GM12878 (cell line): ENCODE results near the gene MYO1H. TPM values are rescaled to one million over a fixed set of nuclear protein-coding genes. Genes with fewer than 3 reads are reported as not detected.

Source experiments
- ATAC-seq: fragments of 200-7000 bp; cut with Tn5 transposase; 3 replicates; pipeline ENCODE4 v1.9.1; 2020; ENCODE audit warnings: mild to moderate bottlenecking, moderate library complexity
- BruUV-seq: library from RNA; stranded (reverse); fragments of 400-500 nt; replicated peaks from 2 replicates; lab custom pipeline; 2021; lab: Mats Ljungman, UMichigan
- CTCF ChIA-PET: fragments of 300-600 bp; sonication (Branson Sonifier 250); formaldehyde crosslinking; extraction: SDS; loops from one replicate; lab custom pipeline; 2021; ENCODE audit warnings: inconsistent platforms; lab: Yijun Ruan, JAX
- POLR2A ChIA-PET: fragments of 350-600 bp; formaldehyde crosslinking; extraction: SDS; loops from one replicate; lab custom pipeline; 2021; ENCODE audit warnings: inconsistent platforms; lab: Charles Lee
- RAD21 ChIA-PET: fragments of 300-600 bp; sonication (Branson Sonifier 250); formaldehyde crosslinking; loops from one replicate; lab custom pipeline; 2023; ENCODE audit warnings: antibody characterized with exemption; ENCODE audit not compliant: unreplicated experiment; lab: Charles Lee
- SMC1A ChIA-PET: fragments of 300-600 bp; sonication (Branson Sonifier 250); formaldehyde crosslinking; loops from one replicate; lab custom pipeline; 2023; ENCODE audit not compliant: unreplicated experiment, uncharacterized antibody; lab: Charles Lee
- DNase-seq: peaks from one replicate; pipeline ENCODE4 v3.0.0-alpha.2; 2011; ENCODE audit warnings: low read depth, low spot score
- FAIRE-seq: peaks from 3 replicates; lab custom pipeline; 2011; peaks lifted over from hg19 to GRCh38; lab: Jason Lieb, UNC
- H2AFZ ChIP-seq: 2 replicates; pipeline ENCODE4 v1.6.0; 2011; ENCODE audit warnings: low read depth, low read length, control low read depth; ENCODE audit not compliant: control insufficient read depth
- H3K27ac ChIP-seq: 2 replicates; pipeline ENCODE4 v1.5.1; 2011; ENCODE audit warnings: control low read depth; ENCODE audit not compliant: control insufficient read depth, insufficient read depth
- H3K27me3 ChIP-seq, 2 experiments: replicated peaks in 1 of 2; 2 replicates each; pipeline versions ENCODE4 v1.6.0 to v1.6.1; 2011; ENCODE audit warnings: low read length in 1 of 2; ENCODE audit not compliant: control insufficient read depth in 2 of 2, insufficient read depth in 2 of 2
- H3K36me3 ChIP-seq, 2 experiments: 2 replicates each; pipeline ENCODE4 v1.5.1; 2011; ENCODE audit warnings: low read length in 1 of 2; ENCODE audit not compliant: control insufficient read depth in 2 of 2, insufficient read depth in 2 of 2
- H3K4me1 ChIP-seq: 2 replicates; pipeline ENCODE4 v1.6.1; 2011; ENCODE audit warnings: mild to moderate bottlenecking, low read length, moderate library complexity, mixed read lengths; ENCODE audit not compliant: control insufficient read depth, insufficient read depth
- H3K4me2 ChIP-seq: 2 replicates; pipeline ENCODE4 v1.6.0; 2011; ENCODE audit warnings: control low read depth; ENCODE audit not compliant: control insufficient read depth, insufficient read depth
- H3K4me3 ChIP-seq: fragments of 200-600 bp; sonication (generic); 2 replicates; pipeline ENCODE4 v1.5.1; 2016
- H3K79me2 ChIP-seq: 2 replicates; pipeline ENCODE4 v1.6.0; 2011; ENCODE audit warnings: low read length; ENCODE audit not compliant: control insufficient read depth, insufficient read depth
- H3K9ac ChIP-seq: 2 replicates; pipeline ENCODE4 v1.8.0; 2011; ENCODE audit warnings: low read length, control low read depth, mixed read lengths; ENCODE audit not compliant: control insufficient read depth, insufficient read depth
- H3K9me3 ChIP-seq: replicated peaks from 3 replicates; pipeline ENCODE4 v1.5.1; 2011; ENCODE audit warnings: mild to moderate bottlenecking, low read length; ENCODE audit not compliant: control insufficient read depth, insufficient read depth
- H4K20me1 ChIP-seq: 2 replicates; pipeline ENCODE4 v1.6.0; 2011; ENCODE audit not compliant: control insufficient read depth, insufficient read depth
- EP300 ChIP-seq, 2 experiments: fragments of 150-350 bp in 1 of 2; IDR thresholded peaks; 2 replicates each; pipeline ENCODE4 v1.6.1; 2011 to 2012; ENCODE audit warnings: low read depth in 2 of 2, low read length in 2 of 2, borderline replicate concordance in 1 of 2, improper control_type of control experiment in 1 of 2, inconsistent platforms in 1 of 2; ENCODE audit not compliant: control insufficient read depth in 1 of 2
- IKZF1 ChIP-seq: fragments of 450-650 bp; conservative IDR thresholded peaks from 2 replicates; pipeline ENCODE4 v1.6.1; 2017; ENCODE audit warnings: antibody characterized with exemption, mild to moderate bottlenecking
- MTA3 ChIP-seq: IDR thresholded peaks from 2 replicates; pipeline ENCODE4 v1.6.1; 2012; ENCODE audit warnings: low read length, inconsistent platforms, borderline replicate concordance
- MXI1 ChIP-seq: fragments of 150-350 bp; IDR thresholded peaks from 2 replicates; pipeline ENCODE4 v1.6.1; 2011; ENCODE audit warnings: low read depth, mild to moderate bottlenecking, inconsistent platforms, low read length, improper control_type of control experiment
- NRF1 ChIP-seq: conservative IDR thresholded peaks from 2 replicates; pipeline ENCODE4 v1.6.1; 2011; ENCODE audit warnings: mild to moderate bottlenecking, low read depth, low read length, improper control_type of control experiment
- PAX8 ChIP-seq: fragments of 450-650 bp; IDR thresholded peaks from 2 replicates; pipeline ENCODE4 v1.6.1; 2017; ENCODE audit warnings: mild to moderate bottlenecking, moderate library complexity
- PML ChIP-seq: IDR thresholded peaks from 2 replicates; pipeline ENCODE4 v1.6.1; 2012; ENCODE audit warnings: low read length, inconsistent platforms
- POLR2AphosphoS2 ChIP-seq: IDR thresholded peaks from 2 replicates; pipeline ENCODE4 v1.6.1; 2011; ENCODE audit warnings: low read depth, mild to moderate bottlenecking, low read length, improper control_type of control experiment, moderate library complexity
- RAD51 ChIP-seq: fragments of 450-650 bp; IDR thresholded peaks from 2 replicates; pipeline ENCODE4 v1.6.1; 2016; ENCODE audit warnings: moderate library complexity, mild to moderate bottlenecking, inconsistent platforms
- SKIL ChIP-seq: fragments of 450-650 bp; IDR thresholded peaks from 2 replicates; pipeline ENCODE4 v1.6.1; 2017; ENCODE audit warnings: mild to moderate bottlenecking, low read depth, inconsistent platforms; ENCODE audit not compliant: poor library complexity, severe bottlenecking
- SP1 ChIP-seq: IDR thresholded peaks from one replicate; pipeline ENCODE4 v1.6.1; 2011; ENCODE audit warnings: low read depth, low read length
- SPI1 ChIP-seq: IDR thresholded peaks from 2 replicates; pipeline ENCODE4 v1.6.1; 2011; ENCODE audit warnings: low read depth, mild to moderate bottlenecking, low read length, moderate library complexity, borderline replicate concordance; ENCODE audit not compliant: insufficient read depth
- SRF ChIP-seq, 2 experiments: IDR thresholded peaks; 2 replicates each; pipeline ENCODE4 v1.6.1; 2011; ENCODE audit warnings: low read depth in 2 of 2, low read length in 2 of 2, mild to moderate bottlenecking in 1 of 2, moderate library complexity in 1 of 2
- TCF7 ChIP-seq: IDR thresholded peaks from 2 replicates; pipeline ENCODE4 v1.6.1; 2014; ENCODE audit warnings: antibody characterized with exemption, borderline replicate concordance
- ZNF217 ChIP-seq: fragments of 450-650 bp; IDR thresholded peaks from 2 replicates; pipeline ENCODE4 v1.6.1; 2017; ENCODE audit warnings: antibody characterized with exemption, mild to moderate bottlenecking
- ZZZ3 ChIP-seq: IDR thresholded peaks from 2 replicates; pipeline ENCODE4 v1.6.1; 2011; ENCODE audit warnings: low read depth; ENCODE audit not compliant: control insufficient read depth, insufficient read length
- WGBS: methylation state at CpG from one replicate; pipeline ENCODE4 v1.1.6; 2016; ENCODE audit warnings: low lambda C conversion rate; ENCODE audit not compliant: insufficient replicate concordance, insufficient coverage; ENCODE audit errors: missing lambda C conversion rate; 5-methylcytosine and 5-hydroxymethylcytosine counted together
- in situ Hi-C: fragments of 300-500 bp; cut with MboI; formaldehyde crosslinking; loops from 9 replicates; pipeline ENCODE4 v1.14.3; 2018; ENCODE audit warnings: mixed read lengths
- intact Hi-C: fragments of 100-400 bp; cut with micrococcal nuclease; formaldehyde crosslinking; loops from one replicate; pipeline ENCODE4 v1.14.2; 2022; ENCODE audit not compliant: unreplicated experiment
- polyA plus RNA-seq, 11 experiments: library from polyadenylated mRNA; depleted of rRNA in 4 of 11; unstranded in 6 of 11; stranded (reverse) in 5 of 11; fragments of >200 nt; fragmentation: Nextera tagmentation in 4 of 11; fragmentation: Illumina TruSeq in 1 of 11; extraction: Ambion mirVana in 4 of 11; extraction: Trizol in 1 of 11; gene quantifications; 1 replicate in 1 of 11; 2 replicates in 10 of 11; pipeline versions ENCODE4 v1.2.1 to v1.2.3, GENCODE V29; 2011 to 2016; ENCODE audit warnings: inconsistent platforms in 2 of 11, missing spikeins in 2 of 11, low read depth in 1 of 11
- total RNA-seq, 4 experiments: library from RNA; depleted of rRNA in 3 of 4; stranded (reverse); fragments of >200 nt in 3 of 4; fragmentation: Illumina TruSeq in 1 of 4; extraction: Trizol in 1 of 4; gene quantifications; 2 replicates each; pipeline versions ENCODE4 v1.2.1 to v1.2.3, GENCODE V29; 2013 to 2021
- TF ChIP-seq, protein P1 (sequence below): fragments of 450-650 bp; IDR thresholded peaks from 2 replicates; pipeline ENCODE4 v1.6.1; 2017; ENCODE audit warnings: borderline replicate concordance
- TF ChIP-seq, protein P2 (sequence below): fragments of 150-350 bp; IDR thresholded peaks from 2 replicates; pipeline ENCODE4 v1.6.1; 2016; ENCODE audit warnings: low read depth, low read length

The MYO1H gene
- total and polyA plus RNA-seq, 10 of the 15 experiments (the other 5 are each of a cell fraction or from before 2014, with no cell fraction given), result 0.05 TPM; not detected in 9

DNA sequence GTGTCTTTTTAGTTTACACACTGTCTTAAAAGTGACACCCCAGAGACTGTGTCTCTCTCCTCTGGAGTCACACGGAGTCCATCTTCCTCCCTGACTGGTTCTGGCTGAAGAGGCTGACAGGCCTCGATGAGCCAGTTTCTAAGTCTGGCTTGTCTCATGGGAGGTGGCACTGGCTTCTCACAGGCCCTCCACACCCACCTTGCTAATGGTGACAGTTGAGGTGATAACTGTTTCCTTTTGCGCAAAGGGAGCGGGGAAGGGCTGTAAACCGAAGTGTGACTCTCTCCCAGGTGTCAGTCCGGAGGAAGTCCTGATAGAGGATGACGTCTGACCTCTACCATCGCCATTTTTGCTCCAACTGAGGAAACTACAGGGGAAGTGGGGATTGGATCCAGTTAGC, 99.2 kb downstream of the MYO1H start (continued):
- TF ChIP-seq, protein P1, sequence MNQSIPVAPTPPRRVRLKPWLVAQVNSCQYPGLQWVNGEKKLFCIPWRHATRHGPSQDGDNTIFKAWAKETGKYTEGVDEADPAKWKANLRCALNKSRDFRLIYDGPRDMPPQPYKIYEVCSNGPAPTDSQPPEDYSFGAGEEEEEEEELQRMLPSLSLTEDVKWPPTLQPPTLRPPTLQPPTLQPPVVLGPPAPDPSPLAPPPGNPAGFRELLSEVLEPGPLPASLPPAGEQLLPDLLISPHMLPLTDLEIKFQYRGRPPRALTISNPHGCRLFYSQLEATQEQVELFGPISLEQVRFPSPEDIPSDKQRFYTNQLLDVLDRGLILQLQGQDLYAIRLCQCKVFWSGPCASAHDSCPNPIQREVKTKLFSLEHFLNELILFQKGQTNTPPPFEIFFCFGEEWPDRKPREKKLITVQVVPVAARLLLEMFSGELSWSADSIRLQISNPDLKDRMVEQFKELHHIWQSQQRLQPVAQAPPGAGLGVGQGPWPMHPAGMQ, result no peak
- TF ChIP-seq RAD51, result no peak

- WGBS, result 87% methylated on average over 9 of the region's 9 CpGs
- no TSS peak for BruUV-seq
- in situ Hi-C loops (no loop called here), intact Hi-C loops (no loop called here)
- no peaks in the 10 kb centered on the region for H3K9me3 ChIP-seq
- no peaks in the 10 kb centered on the region for H3K79me2 ChIP-seq
- DNase-seq (no peak), ATAC-seq (no peak), FAIRE-seq (no peak)
- no peak overlapping the region for H3K9ac ChIP-seq
- no peak overlapping the region for H3K4me2 ChIP-seq
- ChIA-PET SMC1A (interaction anchor here (0.5 kb wide), 1 partner anchor 210 kb away, joined by 3 read pairs; no protein-coding TSS in a partner anchor), RAD21 (no interaction called here), CTCF (no interaction called here), POLR2A (no interaction called here)
- H3K4me3 ChIP-seq, result no peak overlapping the region
- no peaks in the 10 kb centered on the region for H3K4me1 ChIP-seq
- no peaks in the 10 kb centered on the region for H4K20me1 ChIP-seq
- H2AFZ ChIP-seq, result no peak overlapping the region
- H3K27ac ChIP-seq, result no peak overlapping the region
- peaks cover 13 to 22% of the 10 kb centered on the region in 2 experiments; a peak in 3 of 4 replicates for H3K36me3 ChIP-seq
- no peaks in the 10 kb centered on the region for H3K27me3 ChIP-seq
- no peak for TF ChIP-seq MXI1
- no peak for TF ChIP-seq SRF (IDR thresholded peaks at IDR 0.05; ENCODE audit: low read depth in 2 of 2, low read length in 2 of 2)
- TF ChIP-seq NRF1, result no peak
- TF ChIP-seq ZNF217, result no peak
- TF ChIP-seq, protein P2, sequence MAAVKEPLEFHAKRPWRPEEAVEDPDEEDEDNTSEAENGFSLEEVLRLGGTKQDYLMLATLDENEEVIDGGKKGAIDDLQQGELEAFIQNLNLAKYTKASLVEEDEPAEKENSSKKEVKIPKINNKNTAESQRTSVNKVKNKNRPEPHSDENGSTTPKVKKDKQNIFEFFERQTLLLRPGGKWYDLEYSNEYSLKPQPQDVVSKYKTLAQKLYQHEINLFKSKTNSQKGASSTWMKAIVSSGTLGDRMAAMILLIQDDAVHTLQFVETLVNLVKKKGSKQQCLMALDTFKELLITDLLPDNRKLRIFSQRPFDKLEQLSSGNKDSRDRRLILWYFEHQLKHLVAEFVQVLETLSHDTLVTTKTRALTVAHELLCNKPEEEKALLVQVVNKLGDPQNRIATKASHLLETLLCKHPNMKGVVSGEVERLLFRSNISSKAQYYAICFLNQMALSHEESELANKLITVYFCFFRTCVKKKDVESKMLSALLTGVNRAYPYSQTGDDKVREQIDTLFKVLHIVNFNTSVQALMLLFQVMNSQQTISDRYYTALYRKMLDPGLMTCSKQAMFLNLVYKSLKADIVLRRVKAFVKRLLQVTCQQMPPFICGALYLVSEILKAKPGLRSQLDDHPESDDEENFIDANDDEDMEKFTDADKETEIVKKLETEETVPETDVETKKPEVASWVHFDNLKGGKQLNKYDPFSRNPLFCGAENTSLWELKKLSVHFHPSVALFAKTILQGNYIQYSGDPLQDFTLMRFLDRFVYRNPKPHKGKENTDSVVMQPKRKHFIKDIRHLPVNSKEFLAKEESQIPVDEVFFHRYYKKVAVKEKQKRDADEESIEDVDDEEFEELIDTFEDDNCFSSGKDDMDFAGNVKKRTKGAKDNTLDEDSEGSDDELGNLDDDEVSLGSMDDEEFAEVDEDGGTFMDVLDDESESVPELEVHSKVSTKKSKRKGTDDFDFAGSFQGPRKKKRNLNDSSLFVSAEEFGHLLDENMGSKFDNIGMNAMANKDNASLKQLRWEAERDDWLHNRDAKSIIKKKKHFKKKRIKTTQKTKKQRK, result no peak
- TF ChIP-seq MTA3, result no peak
- no peak for TF ChIP-seq TCF7
- TF ChIP-seq PAX8, result no peak
- no peak for TF ChIP-seq SPI1
- no peak for TF ChIP-seq IKZF1
- TF ChIP-seq PML, result no peak
- no peak for TF ChIP-seq SP1
- TF ChIP-seq ZZZ3, result no peak
- TF ChIP-seq EP300 (IDR thresholded peaks at IDR 0.05; ENCODE audit: borderline replicate concordance in 1 of 2, control insufficient read depth in 1 of 2, low read depth in 2 of 2, low read length in 2 of 2), result no peak
- TF ChIP-seq SKIL, result no peak
- no peak for TF ChIP-seq POLR2AphosphoS2
Measured at GRCh38 chr12:109447482-109447881, 99.8 kb downstream of the MYO1H start.
